Heart left ventricle (tissue), 16 donors: Measurements from ENCODE around the gene ARPC5L. TPM values are rescaled to one million over a fixed set of nuclear protein-coding genes. Genes with fewer than 3 reads are reported as not detected.

Source experiments
- ATAC-seq, 4 donors: fragments of 200-7000 bp; cut with Tn5 transposase; one replicate each; pipeline ENCODE4 v1.9.1; 2020 to 2022; ENCODE audit warnings: moderate library complexity in 4 of 4, mild to moderate bottlenecking in 3 of 4, moderate number of reproducible peaks in 1 of 4
- DNase-seq, 5 donors: peaks; one replicate each; pipeline ENCODE4 v3.0.0-alpha.2; 2020
- H3K27ac ChIP-seq, 12 donors: fragments of 200-600 bp; sonication (generic) in 4 of 12; one replicate each; pipeline versions ENCODE4 v1.5.0 to v1.8.0; 2016 to 2022; ENCODE audit warnings: mild to moderate bottlenecking in 2 of 12
- H3K27me3 ChIP-seq, 9 donors: fragments of 200-600 bp; sonication (generic) in 2 of 9; one replicate each; pipeline versions ENCODE4 v1.5.1 to v1.8.0; 2016 to 2022; ENCODE audit warnings: mild to moderate bottlenecking in 3 of 9
- H3K36me3 ChIP-seq, 9 donors: fragments of 200-600 bp; sonication (generic) in 2 of 9; one replicate each; pipeline versions ENCODE4 v1.5.0 to v1.8.0; 2018 to 2022; ENCODE audit warnings: mild to moderate bottlenecking in 2 of 9
- H3K4me1 ChIP-seq, 12 donors: fragments of 200-600 bp; sonication (generic) in 4 of 12; one replicate each; pipeline versions ENCODE4 v1.5.0 to v1.8.0; 2016 to 2022; ENCODE audit warnings: mild to moderate bottlenecking in 3 of 12
- H3K4me3 ChIP-seq, 12 donors: fragments of 200-600 bp; sonication (generic) in 4 of 12; one replicate each; pipeline versions ENCODE4 v1.5.0 to v1.8.0; 2017 to 2022; ENCODE audit warnings: mild to moderate bottlenecking in 9 of 12, moderate library complexity in 4 of 12
- H3K9me3 ChIP-seq, 12 donors: fragments of 200-600 bp; sonication (generic) in 4 of 12; one replicate each; pipeline versions ENCODE4 v1.5.0 to v1.8.0; 2016 to 2022; ENCODE audit warnings: mild to moderate bottlenecking in 1 of 12
- POLR2A ChIP-seq, 2 donors: fragments of 450-650 bp; IDR thresholded peaks; one replicate each; pipeline ENCODE4 v1.6.1; 2017; ENCODE audit warnings: antibody characterized with exemption in 2 of 2, mild to moderate bottlenecking in 2 of 2, moderate library complexity in 2 of 2
- WGBS, 4 donors: extraction: QIAGEN DNeasy Blood & Tissue Kit in 2 of 4; methylation state at CpG; one replicate each; pipeline versions ENCODE4 v1.1.5 to v1.1.7; 2013 to 2018; 5-methylcytosine and 5-hydroxymethylcytosine counted together
- intact Hi-C, 10 donors: fragments of 100-400 bp; cut with DNase I; formaldehyde crosslinking; loops; one replicate each; pipeline versions ENCODE4 v1.11.1 to v1.14.2; 2022
- long read RNA-seq, 3 donors: library from polyadenylated mRNA; unstranded; transcript quantifications; one replicate each; pipeline ENCODE4 v2.0.0, GENCODE V29; 2020 to 2021
- polyA plus RNA-seq, 2 donors: library from polyadenylated mRNA; stranded (reverse); fragments of 200-250 nt; gene quantifications; one replicate each; pipeline ENCODE4 v1.2.3, GENCODE V29; 2013
- total RNA-seq, 9 donors: library from RNA; depleted of rRNA in 2 of 9; stranded (reverse); fragments of >200 nt in 2 of 9; fragmentation: NEBNext Ultra II Directional in 3 of 9; extraction: Animal tissue kit (Norgen Biotek cat#: 25700) in 3 of 9; gene quantifications; one replicate each; pipeline versions ENCODE4 v1.1.0 to v1.2.4, GENCODE V29; 2016 to 2023
- TF ChIP-seq, protein P1 (sequence below), 12 donors: fragments of 200-600 bp; sonication (generic) in 4 of 12; IDR thresholded peaks; one replicate each; pipeline versions ENCODE4 v1.5.0 to v1.8.0; 2018 to 2022; ENCODE audit warnings: antibody characterized with exemption in 12 of 12, mild to moderate bottlenecking in 5 of 12
- donor health status: ischemic (EF 13 %, LVEDD 7.1; RV severe dilation, severe dysfunction).
- donor health status: healthy with polysubstance abuse.
- donor health status: DM: no; HTN: yes; CAD: no.
- donor health status: DM: no; HTN: no; CAD: no.
- donor health status: ischemic (EF 25% LVEDD 6.9; RV normal size, moderate dysfunction).
- donor health status: ischemic (EF 25% LVEDD 5.7; RV mildly dilated, moderate dysfunction).
- donor health status: healthy.
- donor health status: DM: yes; HTN: yes; CAD: no.
- donor health status: ischemic (EF 35%, LVEDD 5.7; RV mildly dilated, moderate dysfunction).
- donor health status: nonischemic (EF 11% LVEDD 7.7; RV severe dilation, severe dysfunction).
- donor health status: DM: yes; HTN: yes; CAD: no.
- donor health status: PGD.
- donor health status: ischemic (EF 29% LVEDD 5.4; RV normal size, mild dysfunction).
- donor health status: nonischemic (EF 23%, LVEDD 6.1; RV moderate dilation, normal function).

ARPC5L gene
- total RNA-seq = 10 to 100 TPM; 27.0 to 56.7 (median 38.3) TPM
- 100 to 1,000 TPM in 1 of 2 donors, 10 to 100 TPM in 1; 39.7 to 102 TPM for polyA plus RNA-seq
- long read RNA-seq, donor 1, transcript ARPC5L-201 (4 exons, 1,325 nt) = major isoform, 69 of 83 reads
- long read RNA-seq, donor 1, partial matches to known transcripts = 0 of 83 reads
- long read RNA-seq, donor 1, other reads (novel, unspliced or antisense) = 13 of 83 reads
- long read RNA-seq, donor 2, transcript ARPC5L-201 (4 exons, 1,325 nt) = major isoform, 51 of 56 reads
- long read RNA-seq, donor 2, partial matches to known transcripts = 0 of 56 reads
- long read RNA-seq, donor 2, other reads (novel, unspliced or antisense) = 3 of 56 reads
- long read RNA-seq, donor 3, transcript ARPC5L-201 (4 exons, 1,325 nt) = major isoform, 84 of 108 reads
- long read RNA-seq, donor 3, partial matches to known transcripts = 1 of 108 reads
- long read RNA-seq, donor 3, other reads (novel, unspliced or antisense) = 18 of 108 reads

- peak within 1 kb of the TSS; percentile 71 to 98 (median 84) for H3K4me3 ChIP-seq
- WGBS, 4 donors = 0 to 1% (median 1%) methylated on average over 37 to 92 of the region's 92 CpGs
- no peaks in the 10 kb centered on the region for H3K27me3 ChIP-seq
- peak; percentile 96 to 98 (median 96) for DNase-seq
- H3K4me1 ChIP-seq = peaks cover 0 to 42% (median 32%) of the 10 kb centered on the region in 12 donors
- TF ChIP-seq, protein P1, sequence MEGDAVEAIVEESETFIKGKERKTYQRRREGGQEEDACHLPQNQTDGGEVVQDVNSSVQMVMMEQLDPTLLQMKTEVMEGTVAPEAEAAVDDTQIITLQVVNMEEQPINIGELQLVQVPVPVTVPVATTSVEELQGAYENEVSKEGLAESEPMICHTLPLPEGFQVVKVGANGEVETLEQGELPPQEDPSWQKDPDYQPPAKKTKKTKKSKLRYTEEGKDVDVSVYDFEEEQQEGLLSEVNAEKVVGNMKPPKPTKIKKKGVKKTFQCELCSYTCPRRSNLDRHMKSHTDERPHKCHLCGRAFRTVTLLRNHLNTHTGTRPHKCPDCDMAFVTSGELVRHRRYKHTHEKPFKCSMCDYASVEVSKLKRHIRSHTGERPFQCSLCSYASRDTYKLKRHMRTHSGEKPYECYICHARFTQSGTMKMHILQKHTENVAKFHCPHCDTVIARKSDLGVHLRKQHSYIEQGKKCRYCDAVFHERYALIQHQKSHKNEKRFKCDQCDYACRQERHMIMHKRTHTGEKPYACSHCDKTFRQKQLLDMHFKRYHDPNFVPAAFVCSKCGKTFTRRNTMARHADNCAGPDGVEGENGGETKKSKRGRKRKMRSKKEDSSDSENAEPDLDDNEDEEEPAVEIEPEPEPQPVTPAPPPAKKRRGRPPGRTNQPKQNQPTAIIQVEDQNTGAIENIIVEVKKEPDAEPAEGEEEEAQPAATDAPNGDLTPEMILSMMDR (IDR thresholded peaks at IDR 0.05) = peak in 7 of 12 donors; percentile 10 to 45 (median 23)
- TF ChIP-seq POLR2A (IDR thresholded peaks at IDR 0.05) = peak in 1 of 2 donors; percentile 93
- peak; percentile 95 to 97 (median 96) for ATAC-seq
- intact Hi-C loops = loop anchor here in 5 of 10 donors (2.0 to 10.0 kb wide), 6 partner anchors 91 to 447 kb away; partner anchors contain the start of genes SCAI (in 2 of the 5), NR6A1 (in 1 of the 5) and PSMB7 (in 1 of the 5)
- H3K9me3 ChIP-seq = no peaks in the 10 kb centered on the region
- H3K27ac ChIP-seq = peak within 1 kb of the TSS; percentile 81 to 95 (median 92)
- H3K36me3 ChIP-seq = peaks cover 0 to 45% (median 41%) of the 10 kb centered on the region in 9 donors
Measured at GRCh38 chr9:124861342-124862229, at the start of gene ARPC5L, which contains the start of gene RPL35. ARPC5L (plus strand) TSS chr9:124862130; CDS start chr9:124869291, 7,161 bp downstream. RPL35 (minus strand) TSS chr9:124861957; CDS start chr9:124861912, 45 bp downstream.

GRCh38 chr9:124812441-124812876 lies 49.5 kb upstream of the ARPC5L start:
- Histone ChIP-seq H3K36me3 (peaks cover 0 to 19% (median 0%) of the 10 kb centered on the region in 9 donors), H3K27ac (peak overlapping the region in 2 of 12 donors; percentile 55 to 80), H3K27me3 (no peaks in the 10 kb centered on the region), H3K9me3 (no peaks in the 10 kb centered on the region), H3K4me3 (no peak overlapping the region), H3K4me1 (peaks cover 0 to 16% (median 0%) of the 10 kb centered on the region in 12 donors)
- intact Hi-C loops = no loop called here
- no peak for TF ChIP-seq POLR2A (IDR thresholded peaks at IDR 0.05)
- TF ChIP-seq, protein P1 (IDR thresholded peaks at IDR 0.05) = no peak
- peak in 4 of 5 donors; percentile 54 to 75 (median 67) for DNase-seq
- ATAC-seq = peak in 3 of 4 donors; percentile 48 to 81 (median 55)
- WGBS, 4 donors = 65 to 76% (median 69%) methylated on average over 6 of the region's 6 CpGs

GRCh38 chr9:124813041-124813440 lies 48.9 kb upstream of the ARPC5L start:
- no peak for ATAC-seq
- DNase-seq = peak in 1 of 5 donors; percentile 14
- Histone ChIP-seq H3K36me3 (peaks cover 0 to 19% (median 0%) of the 10 kb centered on the region in 9 donors), H3K4me1 (peaks cover 0 to 16% (median 0%) of the 10 kb centered on the region in 12 donors), H3K9me3 (no peaks in the 10 kb centered on the region), H3K27ac (peak overlapping the region in 1 of 12 donors; percentile 80), H3K27me3 (no peaks in the 10 kb centered on the region), H3K4me3 (no peak overlapping the region)
- no peak for TF ChIP-seq POLR2A (IDR thresholded peaks at IDR 0.05)
- TF ChIP-seq, protein P1 (IDR thresholded peaks at IDR 0.05) = no peak
- intact Hi-C loops = no loop called here
- 88 to 94% (median 90%) methylated on average over 7 of the region's 7 CpGs for WGBS, 4 donors
